K562 (cell line): Measurements from ENCODE around the gene PIK3C2B. TPM values are rescaled to one million over a fixed set of nuclear protein-coding genes. Genes with fewer than 3 reads are reported as not detected.

Experiments used
- ATF7 ChIP-seq: fragments of 450-650 bp; IDR thresholded peaks from 2 replicates; pipeline ENCODE4 v1.7.1; 2014; ENCODE audit warnings: mild to moderate bottlenecking, moderate library complexity
- C11orf30 ChIP-seq: fragments of 450-650 bp; IDR thresholded peaks from 2 replicates; pipeline ENCODE4 v1.6.1; 2016; ENCODE audit warnings: low read depth, mild to moderate bottlenecking
- CHD4 ChIP-seq: fragments of 200-600 bp; sonication (generic); IDR thresholded peaks from 3 replicates; pipeline ENCODE4 v1.6.1; 2012; ENCODE audit warnings: low read depth, mild to moderate bottlenecking, mixed read lengths, low read length, inconsistent platforms; ENCODE audit not compliant: insufficient read depth, insufficient replicate concordance, poor library complexity, severe bottlenecking
- DDX20 ChIP-seq: fragments of 450-650 bp; IDR thresholded peaks from 2 replicates; pipeline ENCODE4 v1.6.1; 2016; ENCODE audit warnings: missing genetic modification characterization, low read depth, mild to moderate bottlenecking, missing compliant biosample characterization, moderate library complexity
- HCFC1 ChIP-seq: IDR thresholded peaks from 2 replicates; pipeline ENCODE4 v1.6.1; 2012; ENCODE audit warnings: low read depth, low read length, improper control_type of control experiment
- HOXB6 ChIP-seq: fragments of 250-450 bp; sonication (Bioruptor Pico); IDR thresholded peaks from 2 replicates; pipeline ENCODE4 v1.5.1; 2022; ENCODE audit warnings: mild to moderate bottlenecking, borderline replicate concordance
- ILK ChIP-seq: fragments of 450-650 bp; IDR thresholded peaks from 2 replicates; pipeline ENCODE4 v1.6.1; 2016; ENCODE audit warnings: missing genetic modification characterization, low read depth, mild to moderate bottlenecking, missing compliant biosample characterization, moderate library complexity, borderline replicate concordance
- MAFG ChIP-seq: fragments of 450-650 bp; conservative IDR thresholded peaks from 2 replicates; pipeline ENCODE4 v1.6.1; 2016; ENCODE audit warnings: missing genetic modification characterization, missing compliant biosample characterization
- MECOM ChIP-seq: fragments of 250-450 bp; sonication (Bioruptor Pico); IDR thresholded peaks from 2 replicates; pipeline ENCODE4 v1.8.0; 2022; ENCODE audit warnings: inconsistent platforms
- MTA2 ChIP-seq: fragments of 450-650 bp; IDR thresholded peaks from 2 replicates; pipeline ENCODE4 v1.6.1; 2016; ENCODE audit warnings: low read depth
- NFIC ChIP-seq: fragments of 450-650 bp; IDR thresholded peaks from 2 replicates; pipeline ENCODE4 v1.6.1; 2017; ENCODE audit warnings: mild to moderate bottlenecking, inconsistent platforms
- PREB ChIP-seq: sonication (generic); formaldehyde crosslinking; IDR thresholded peaks from 2 replicates; pipeline ENCODE4 v1.8.1; 2023; ENCODE audit warnings: mild to moderate bottlenecking, missing genetic modification reagents
- RBM15 ChIP-seq: fragments of 200-400 bp; formaldehyde crosslinking; IDR thresholded peaks from 2 replicates; pipeline ENCODE4 v1.6.1; 2018; ENCODE audit warnings: mild to moderate bottlenecking, low read length, moderate library complexity; ENCODE audit not compliant: insufficient read depth
- SNRNP70 ChIP-seq: fragments of 200-400 bp; formaldehyde crosslinking; optimal IDR thresholded peaks from 2 replicates; pipeline ENCODE3; 2017; ENCODE audit warnings: low read depth, low read length
- SRSF9 ChIP-seq: fragments of 200-400 bp; formaldehyde crosslinking; IDR thresholded peaks from 2 replicates; pipeline ENCODE4 v1.6.1; 2017; ENCODE audit warnings: low read depth, low read length, borderline replicate concordance
- THRAP3 ChIP-seq: fragments of 450-650 bp; IDR thresholded peaks from 2 replicates; pipeline ENCODE4 v1.6.1; 2016; ENCODE audit warnings: mild to moderate bottlenecking, inconsistent platforms, borderline replicate concordance
- ZNF609 ChIP-seq: sonication (generic); formaldehyde crosslinking; IDR thresholded peaks from 2 replicates; pipeline ENCODE4 v1.8.1; 2023; ENCODE audit warnings: missing genetic modification reagents, mild to moderate bottlenecking, borderline replicate concordance
- ZNF707 ChIP-seq: fragments of 250-450 bp; sonication (Bioruptor Pico); conservative IDR thresholded peaks from 2 replicates; pipeline ENCODE4 v1.8.0; 2022; ENCODE audit warnings: inconsistent platforms, mild to moderate bottlenecking, moderate library complexity
- ZNF717 ChIP-seq: fragments of 250-450 bp; sonication (Bioruptor Pico); IDR thresholded peaks from 2 replicates; pipeline ENCODE4 v1.5.0; 2021
- ZNF79 ChIP-seq: fragments of 250-450 bp; sonication (Bioruptor Pico); IDR thresholded peaks from 2 replicates; pipeline ENCODE4 v1.4.0; 2020; ENCODE audit warnings: low read depth, mild to moderate bottlenecking, moderate library complexity
- polyA plus RNA-seq, 8 experiments: library from polyadenylated mRNA; depleted of rRNA in 4 of 8; stranded (reverse) in 5 of 8; unstranded in 3 of 8; fragments of >200 nt; fragmentation: Nextera tagmentation in 2 of 8; fragmentation: Illumina TruSeq in 1 of 8; extraction: Ambion mirVana in 2 of 8; extraction: Trizol in 1 of 8; gene quantifications; 2 replicates each; pipeline versions ENCODE4 v1.2.1 to v1.2.3, GENCODE V29; 2011 to 2014; ENCODE audit warnings: inconsistent platforms in 1 of 8, missing spikeins in 1 of 8
- total RNA-seq, 7 experiments: library from RNA; depleted of rRNA in 6 of 7; stranded (reverse); fragments of >200 nt in 6 of 7; fragmentation: Illumina TruSeq in 2 of 7; extraction: Trizol in 2 of 7; gene quantifications; 2 replicates each; pipeline versions ENCODE4 v1.2.1 to v1.2.3, GENCODE V29; 2011 to 2021; ENCODE audit warnings: low replicate concordance in 1 of 7

The PIK3C2B gene
- total and polyA plus RNA-seq, 9 of the 15 experiments (the other 6 are each of a cell fraction or from before 2014, with no cell fraction given), result 0.10 to 2.9 (median 0.72) TPM

- no peak for TF ChIP-seq ZNF707 (CRISPR knock-in tag)
- TF ChIP-seq HOXB6 (CRISPR knock-in tag), result peak; percentile 83
- peak; percentile 58 for TF ChIP-seq HCFC1
- TF ChIP-seq RBM15, result no peak
- no peak for TF ChIP-seq SNRNP70
- peak; percentile 67; the same call in 1 of the 2 replicates for TF ChIP-seq MECOM (CRISPR knock-in tag)
- no peak for TF ChIP-seq CHD4
- TF ChIP-seq MTA2, result no peak; the same call in 1 of the 2 replicates
- peak; percentile 77 for TF ChIP-seq NFIC
- TF ChIP-seq ZNF717 (CRISPR knock-in tag), result no peak
- no peak for TF ChIP-seq C11orf30
- no peak for TF ChIP-seq THRAP3
- TF ChIP-seq MAFG (tag), result no peak
- no peak for TF ChIP-seq PREB
- TF ChIP-seq SRSF9, result no peak
- no peak for TF ChIP-seq DDX20 (tag)
- TF ChIP-seq ZNF609, result no peak
- TF ChIP-seq ATF7, result peak; percentile 98
- TF ChIP-seq ZNF79 (CRISPR knock-in tag), result peak; percentile 73; the same call in 1 of the 2 replicates
- no peak for TF ChIP-seq ILK (tag)
Observed at GRCh38 chr1:204506969-204507316, 12.3 kb upstream of the PIK3C2B start (continued).
